Erythroblast (primary cell): ENCODE data around the gene CIAO1.

Source experiments
- GATA1 ChIP-seq: IDR thresholded peaks from 2 replicates; pipeline ENCODE4 v1.6.1; 2011; ENCODE audit warnings: low read depth, mild to moderate bottlenecking, control low read depth, low read length, moderate library complexity
- POLR2A ChIP-seq: IDR thresholded peaks from 2 replicates; pipeline ENCODE4 v1.6.1; 2011; ENCODE audit warnings: mild to moderate bottlenecking, low read length

GRCh38 chr2:96243843-96244242 is 22.2 kb upstream of the CIAO1 start:
- no peak for TF ChIP-seq POLR2A
- no peak for TF ChIP-seq GATA1
